ENCODE results near the gene PRAMEF20. TPM values are rescaled to one million over a fixed set of nuclear protein-coding genes. Genes with fewer than 3 reads are reported as not detected.

Gene PRAMEF20
- total RNA-seq, 4 donors from 2014 or later = not detected

GRCh38 chr1:13450204-13450603 is 40.0 kb downstream of the PRAMEF20 start:
- no peak for TF ChIP-seq CTCF (IDR thresholded peaks at IDR 0.05; ENCODE audit: low read depth)

GRCh38 chr1:13451399-13451965 is 41.2 kb downstream of the PRAMEF20 start:
- TF ChIP-seq CTCF (IDR thresholded peaks at IDR 0.05; ENCODE audit: low read depth) = no peak

- TF ChIP-seq CTCF (IDR thresholded peaks at IDR 0.05; ENCODE audit: low read depth) = no peak
Observed at GRCh38 chr1:13456904-13457532, 46.8 kb downstream of the PRAMEF20 start.

GRCh38 chr1:13461977-13462376 is 51.7 kb downstream of the PRAMEF20 start:
- no peak for TF ChIP-seq CTCF (IDR thresholded peaks at IDR 0.05; ENCODE audit: low read depth)

- no peak for TF ChIP-seq CTCF (IDR thresholded peaks at IDR 0.05; ENCODE audit: low read depth)
Observed at GRCh38 chr1:13462682-13463081, 52.4 kb downstream of the PRAMEF20 start.

GRCh38 chr1:13465515-13465914 is 55.3 kb downstream of the PRAMEF20 start:
- no peak for TF ChIP-seq CTCF (IDR thresholded peaks at IDR 0.05; ENCODE audit: low read depth)

GRCh38 chr1:13469343-13469742 is 59.1 kb downstream of the PRAMEF20 start:
- TF ChIP-seq CTCF (IDR thresholded peaks at IDR 0.05; ENCODE audit: low read depth) = no peak

Other genes starting within 250 kb of the PRAMEF20 start
- not detected for gene HNRNPCL4, start 244.8 kb upstream of the PRAMEF20 start, total RNA-seq
- not detected for gene PRAMEF9, start 238.6 kb upstream of the PRAMEF20 start, total RNA-seq
- not detected for gene PRAMEF13, start 209.0 kb upstream of the PRAMEF20 start, total RNA-seq
- gene PRAMEF18, start 184.3 kb upstream of the PRAMEF20 start, total RNA-seq = not detected
- gene PRAMEF5, start 156.3 kb upstream of the PRAMEF20 start, total RNA-seq = not detected
- gene PRAMEF8, start 125.3 kb upstream of the PRAMEF20 start, total RNA-seq = not detected
- not detected for gene PRAMEF33, start 106.9 kb upstream of the PRAMEF20 start, total RNA-seq
- not detected for gene PRAMEF15, start 94.9 kb upstream of the PRAMEF20 start, total RNA-seq
- gene PRAMEF14, start 63.3 kb upstream of the PRAMEF20 start, total RNA-seq = not detected
- not detected for gene PRAMEF19, start 38.5 kb upstream of the PRAMEF20 start, total RNA-seq
- not detected for gene PRAMEF17, start 20.8 kb upstream of the PRAMEF20 start, total RNA-seq
- gene LRRC38, start 103.6 kb downstream of the PRAMEF20 start, total RNA-seq = not detected
- 10 to 100 TPM in 1 of 4 donors, 1 to 10 TPM in 3; 6.6 to 12.1 (median 7.5) TPM for gene PDPN, start 173.4 kb downstream of the PRAMEF20 start, total RNA-seq